Astrocyte (in vitro differentiated cells and primary cell): ENCODE results near the gene CYBC1. TPM values are rescaled to one million over a fixed set of nuclear protein-coding genes. Genes with fewer than 3 reads are reported as not detected.

ENCODE experiments used
- DNase-seq: peaks from one replicate; pipeline ENCODE4 v3.0.0-alpha.2; 2010; ENCODE audit warnings: low read depth
- FAIRE-seq: peaks from 2 replicates; lab custom pipeline; 2011; peaks lifted over from hg19 to GRCh38; lab: Jason Lieb, UNC
- H2AFZ ChIP-seq: 2 replicates; pipeline ENCODE4 v1.6.0; 2012; ENCODE audit warnings: low read depth, low read length, inconsistent platforms
- H3K27ac ChIP-seq: 2 replicates; pipeline ENCODE4 v1.5.1; 2011; ENCODE audit warnings: low read depth, low read length, inconsistent platforms
- H3K27me3 ChIP-seq: 2 replicates; pipeline ENCODE4 v1.6.0; 2011; ENCODE audit warnings: low read length, inconsistent platforms; ENCODE audit not compliant: insufficient read depth
- H3K36me3 ChIP-seq: 2 replicates; pipeline ENCODE4 v1.5.1; 2011; ENCODE audit warnings: low read length, inconsistent platforms; ENCODE audit not compliant: insufficient read depth
- H3K4me1 ChIP-seq: 2 replicates; pipeline ENCODE4 v1.5.1; 2011; ENCODE audit warnings: low read length, inconsistent platforms; ENCODE audit not compliant: insufficient read depth
- H3K4me2 ChIP-seq: 2 replicates; pipeline ENCODE4 v1.6.0; 2012; ENCODE audit warnings: low read length, inconsistent platforms
- H3K4me3 ChIP-seq: 2 replicates; pipeline ENCODE4 v1.5.1; 2011; ENCODE audit warnings: low read depth, mild to moderate bottlenecking, low read length, inconsistent platforms; ENCODE audit not compliant: insufficient read depth
- H3K79me2 ChIP-seq: 2 replicates; pipeline ENCODE4 v1.6.0; 2012; ENCODE audit warnings: mild to moderate bottlenecking, low read length, inconsistent platforms; ENCODE audit not compliant: insufficient read depth
- H3K9ac ChIP-seq: 2 replicates; pipeline ENCODE4 v1.6.0; 2012; ENCODE audit warnings: mild to moderate bottlenecking, low read length, inconsistent platforms
- H3K9me3 ChIP-seq: 2 replicates; pipeline ENCODE4 v1.5.1; 2012; ENCODE audit warnings: low read depth, mild to moderate bottlenecking, low read length, inconsistent platforms; ENCODE audit not compliant: insufficient read depth
- H4K20me1 ChIP-seq: 2 replicates; pipeline ENCODE4 v1.6.0; 2012; ENCODE audit warnings: low read length, inconsistent platforms; ENCODE audit not compliant: insufficient read depth
- H3K27ac Mint-ChIP-seq: one replicate; pipeline ENCODE4 v1.8.0; 2021; ENCODE audit warnings: mild to moderate bottlenecking, mixed read lengths; ENCODE audit not compliant: unreplicated experiment
- H3K27me3 Mint-ChIP-seq: one replicate; pipeline ENCODE4 v1.8.0; 2021; ENCODE audit warnings: low read depth, mixed read lengths; ENCODE audit not compliant: unreplicated experiment
- H3K36me3 Mint-ChIP-seq: one replicate; pipeline ENCODE4 v1.8.0; 2021; ENCODE audit warnings: low read depth, mixed read lengths; ENCODE audit not compliant: unreplicated experiment
- H3K4me1 Mint-ChIP-seq: one replicate; pipeline ENCODE4 v1.8.0; 2021; ENCODE audit warnings: low read depth, mixed read lengths; ENCODE audit not compliant: unreplicated experiment
- H3K4me3 Mint-ChIP-seq: one replicate; pipeline ENCODE4 v1.8.0; 2021; ENCODE audit warnings: mild to moderate bottlenecking, moderate library complexity, mixed read lengths; ENCODE audit not compliant: unreplicated experiment
- H3K9me3 Mint-ChIP-seq: one replicate; pipeline ENCODE4 v1.8.0; 2021; ENCODE audit warnings: mild to moderate bottlenecking, mixed read lengths; ENCODE audit not compliant: unreplicated experiment
- CTCF ChIP-seq: IDR thresholded peaks from 2 replicates; pipeline ENCODE4 v1.5.1; 2011; ENCODE audit warnings: low read depth, mild to moderate bottlenecking, inconsistent platforms, low read length, moderate library complexity; ENCODE audit not compliant: insufficient read depth
- EZH2 ChIP-seq: IDR thresholded peaks from 2 replicates; pipeline ENCODE4 v1.6.1; 2012; ENCODE audit warnings: mild to moderate bottlenecking, low read length, inconsistent platforms; ENCODE audit not compliant: insufficient read depth
- total RNA-seq: library from RNA; stranded (reverse); gene quantifications from 2 replicates; pipeline ENCODE4 v1.2.1, GENCODE V29; 2021

Gene CYBC1
- total RNA-seq, 1 donor from 2014 or later, result 67.3 TPM

DNA sequence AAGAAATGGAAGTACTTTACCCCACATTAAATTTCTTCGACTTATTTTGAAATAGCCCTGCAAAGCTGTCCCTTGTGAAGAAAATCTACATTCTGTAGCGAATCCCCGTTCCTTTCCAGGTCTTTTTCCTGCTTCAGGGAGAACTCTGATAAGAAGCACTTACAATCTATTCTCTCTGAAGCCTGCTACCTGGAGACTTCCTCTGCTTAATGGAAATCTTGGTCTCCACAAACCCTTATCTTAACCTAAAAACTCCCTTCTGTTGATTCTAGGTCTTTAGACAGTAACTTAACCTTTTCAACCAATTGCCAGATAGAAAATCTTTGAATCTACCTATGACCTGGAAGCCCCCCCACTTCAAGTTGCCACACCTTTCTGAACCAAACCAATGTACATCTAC is 1.6 kb upstream of the CYBC1 start:
- H3K4me3 Mint-ChIP-seq, result peak overlapping the region; percentile 68
- no peak overlapping the region for H3K27ac Mint-ChIP-seq
- TF ChIP-seq CTCF, result no peak
- TF ChIP-seq EZH2, result no peak
- peaks cover 4% of the 10 kb centered on the region for H3K4me1 Mint-ChIP-seq
- Histone ChIP-seq H3K9me3 (no peaks in the 10 kb centered on the region), H3K4me1 (peaks cover 12% of the 10 kb centered on the region), H3K4me2 (no peak overlapping the region), H4K20me1 (no peaks in the 10 kb centered on the region), H3K4me3 (no peak overlapping the region), H3K27me3 (no peaks in the 10 kb centered on the region), H3K36me3 (no peaks in the 10 kb centered on the region), H2AFZ (no peak overlapping the region), H3K27ac (no peak overlapping the region), H3K79me2 (peaks cover 19% of the 10 kb centered on the region), H3K9ac (no peak overlapping the region)
- H3K36me3 Mint-ChIP-seq, result peaks cover 5% of the 10 kb centered on the region
- FAIRE-seq, result no peak
- H3K27me3 Mint-ChIP-seq, result no peaks in the 10 kb centered on the region
- DNase-seq, result no peak
- H3K9me3 Mint-ChIP-seq, result no peaks in the 10 kb centered on the region

DNA sequence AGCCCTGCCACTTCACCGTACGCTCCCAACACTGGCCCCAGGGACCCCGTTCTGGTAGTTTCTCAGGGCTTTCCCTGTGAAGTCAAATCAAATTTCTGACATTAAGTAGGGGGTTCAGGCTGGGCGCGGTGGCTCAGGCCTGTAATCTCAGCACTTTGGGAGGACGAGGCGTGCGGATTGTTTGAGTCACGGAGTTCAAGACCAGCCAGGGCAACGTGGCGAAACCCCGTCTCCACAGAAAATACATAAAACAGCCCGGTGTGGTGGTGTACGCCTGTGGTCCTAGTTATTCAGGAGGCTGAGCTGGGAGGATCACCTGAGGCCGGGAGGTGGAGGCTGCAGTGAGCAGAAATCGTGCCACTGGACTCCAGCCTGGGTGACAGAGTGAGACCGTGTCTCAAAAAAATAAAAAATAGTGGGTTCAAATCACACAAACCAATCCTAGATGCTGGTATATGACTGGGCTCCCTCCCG is 632 bp downstream of the CYBC1 start:
- TF ChIP-seq EZH2 (no peak), CTCF (no peak)
- no peaks in the 10 kb centered on the region for H3K27me3 ChIP-seq
- peak overlapping the region; percentile 63 for H3K27ac ChIP-seq
- no peak for DNase-seq
- peak overlapping the region; percentile 84 for H3K4me3 ChIP-seq
- H3K4me1 ChIP-seq, result peaks cover 19% of the 10 kb centered on the region
- peaks cover 2% of the 10 kb centered on the region for H3K4me1 Mint-ChIP-seq
- peaks cover 4% of the 10 kb centered on the region for H3K36me3 Mint-ChIP-seq
- FAIRE-seq, result no peak
- peak overlapping the region; percentile 83 for H3K4me2 ChIP-seq
- peak overlapping the region; percentile 88 for H2AFZ ChIP-seq
- peak overlapping the region; percentile 87 for H3K9ac ChIP-seq
- H3K79me2 ChIP-seq, result peaks cover 19% of the 10 kb centered on the region
- peak overlapping the region; percentile 80 for H3K27ac Mint-ChIP-seq
- H3K27me3 Mint-ChIP-seq, result no peaks in the 10 kb centered on the region
- no peaks in the 10 kb centered on the region for H3K36me3 ChIP-seq
- H3K9me3 Mint-ChIP-seq, result no peaks in the 10 kb centered on the region
- no peaks in the 10 kb centered on the region for H3K9me3 ChIP-seq
- peaks cover 12% of the 10 kb centered on the region for H4K20me1 ChIP-seq
- H3K4me3 Mint-ChIP-seq, result peak overlapping the region; percentile 89

DNA sequence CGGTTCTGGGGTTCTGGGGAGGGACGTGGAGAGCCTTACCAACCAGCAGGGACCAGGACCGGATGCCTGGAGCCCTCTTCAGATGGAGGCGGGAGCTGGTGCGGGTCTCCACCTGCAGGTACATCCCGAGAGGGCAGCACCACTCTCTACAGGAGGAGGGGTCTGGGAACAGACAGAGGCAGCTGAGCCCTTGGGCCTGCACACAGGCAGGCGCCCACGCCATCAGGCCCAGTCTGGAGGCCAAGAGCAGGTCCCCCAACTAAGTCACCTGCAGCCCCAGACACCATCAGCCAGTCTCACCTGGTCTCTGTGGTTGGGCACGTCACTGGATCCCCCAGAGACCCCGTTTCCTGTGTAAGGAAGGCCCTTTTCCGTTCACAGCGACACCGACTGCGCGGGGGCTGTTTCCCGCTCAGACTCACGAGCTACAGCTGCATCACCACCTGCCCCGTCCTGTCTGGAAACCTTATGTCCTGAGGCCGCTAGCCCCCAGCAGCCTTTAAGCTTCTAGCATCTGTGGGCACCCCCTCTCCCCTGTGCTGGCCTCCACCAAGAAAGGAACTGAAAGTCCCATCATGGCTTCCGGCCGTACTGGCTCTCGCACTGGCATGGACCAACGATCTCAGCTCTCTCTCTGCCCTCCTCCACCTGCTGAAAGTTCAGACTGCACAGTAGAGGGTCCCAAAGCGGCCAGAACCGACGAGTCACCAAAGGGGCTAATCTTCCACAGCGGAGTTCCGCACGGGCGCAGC is 1.2 kb downstream of the CYBC1 start:
- no peak overlapping the region for H3K27ac ChIP-seq
- H3K36me3 ChIP-seq, result no peaks in the 10 kb centered on the region
- H3K4me1 Mint-ChIP-seq, result peaks cover 2% of the 10 kb centered on the region
- no peak overlapping the region for H2AFZ ChIP-seq
- H3K27ac Mint-ChIP-seq, result peak overlapping the region; percentile 80
- H3K4me3 ChIP-seq, result peak overlapping the region; percentile 84
- peaks cover 19% of the 10 kb centered on the region for H3K79me2 ChIP-seq
- H3K27me3 Mint-ChIP-seq, result no peaks in the 10 kb centered on the region
- H3K4me3 Mint-ChIP-seq, result peak overlapping the region; percentile 89
- DNase-seq, result no peak
- H3K27me3 ChIP-seq, result no peaks in the 10 kb centered on the region
- H3K4me2 ChIP-seq, result peak overlapping the region; percentile 83
- FAIRE-seq, result no peak
- no peaks in the 10 kb centered on the region for H3K9me3 Mint-ChIP-seq
- peaks cover 19% of the 10 kb centered on the region for H4K20me1 ChIP-seq
- peaks cover 7% of the 10 kb centered on the region for H3K36me3 Mint-ChIP-seq
- H3K9ac ChIP-seq, result no peak overlapping the region
- no peaks in the 10 kb centered on the region for H3K9me3 ChIP-seq
- peaks cover 21% of the 10 kb centered on the region for H3K4me1 ChIP-seq
- TF ChIP-seq CTCF (no peak), EZH2 (no peak)
